GM19193 (cell line): ENCODE data around the gene RTRAF.
A peak's percentile ranks its signal among the peaks of the same experiment; 100 is the strongest.

Experiments used
- POLR2A ChIP-seq: IDR thresholded peaks from 4 replicates; pipeline ENCODE4 v1.6.1; 2011; ENCODE audit not compliant: insufficient read depth, insufficient read length; ENCODE audit errors: extremely low read depth

RTRAF gene

GRCh38 chr14:51989293-51990234 lies at the start of gene RTRAF:
RTRAF (plus strand) TSS chr14:51989546; CDS start chr14:51989640, 94 bp downstream.
- TF ChIP-seq POLR2A, result peak; percentile 89

GRCh38 chr14:51939755-51940301 lies 49.5 kb upstream of the RTRAF start:
- no peak for TF ChIP-seq POLR2A

- TF ChIP-seq POLR2A, result no peak
Observed at GRCh38 chr14:51942971-51943370, 46.4 kb upstream of the RTRAF start.

GRCh38 chr14:51950007-51950406 lies 39.3 kb upstream of the RTRAF start:
- TF ChIP-seq POLR2A, result no peak

GRCh38 chr14:51951656-51952055 lies 37.7 kb upstream of the RTRAF start:
- no peak for TF ChIP-seq POLR2A

GRCh38 chr14:51954031-51954430 lies 35.3 kb upstream of the RTRAF start:
- TF ChIP-seq POLR2A, result no peak

GRCh38 chr14:51954657-51955056 lies 34.7 kb upstream of the RTRAF start:
- TF ChIP-seq POLR2A, result no peak

- TF ChIP-seq POLR2A, result no peak
Observed at GRCh38 chr14:51957950-51958349, 31.4 kb upstream of the RTRAF start.

GRCh38 chr14:51959928-51960327 lies 29.4 kb upstream of the RTRAF start:
- no peak for TF ChIP-seq POLR2A

- no peak for TF ChIP-seq POLR2A
Observed at GRCh38 chr14:51960866-51961265, 28.5 kb upstream of the RTRAF start.

GRCh38 chr14:51962711-51963110 lies 26.6 kb upstream of the RTRAF start:
- TF ChIP-seq POLR2A, result no peak

GRCh38 chr14:51963286-51963685 lies 26.1 kb upstream of the RTRAF start:
- no peak for TF ChIP-seq POLR2A

GRCh38 chr14:51967521-51967920 lies 21.8 kb upstream of the RTRAF start:
- no peak for TF ChIP-seq POLR2A

GRCh38 chr14:51969852-51970540 lies 19.4 kb upstream of the RTRAF start:
- no peak for TF ChIP-seq POLR2A

GRCh38 chr14:51972566-51972965 lies 16.8 kb upstream of the RTRAF start:
- TF ChIP-seq POLR2A, result no peak
